ENCODE data around the gene GPR89B. TPM values are rescaled to one million over a fixed set of nuclear protein-coding genes. Genes with fewer than 3 reads are reported as not detected.

The GPR89B gene
- total RNA-seq, 2 donors from 2014 or later: 7.5 to 9.2 TPM

DNA sequence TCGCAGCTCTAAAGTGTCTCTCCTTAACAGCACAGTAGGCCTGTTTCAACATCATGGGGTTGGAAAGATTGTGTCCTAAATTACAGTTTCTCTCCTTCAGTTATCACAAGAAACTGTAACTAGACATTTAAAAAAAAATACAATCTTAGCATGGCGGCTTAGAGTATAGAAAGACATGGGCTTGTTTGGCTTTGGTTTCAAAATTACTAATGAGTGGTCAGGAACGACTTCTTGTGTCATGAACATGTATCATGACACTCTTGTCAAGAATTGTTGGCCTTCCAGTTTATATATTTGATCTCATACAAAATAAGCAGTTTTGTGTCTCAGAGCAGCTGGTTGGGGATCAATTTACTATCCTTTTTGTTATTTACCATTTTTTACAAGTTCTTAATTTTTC lies 23.5 kb upstream of the GPR89B start:
- no peak overlapping the region for H3K27ac ChIP-seq
- H3K4me3 ChIP-seq: no peak overlapping the region
- no peaks in the 10 kb centered on the region for H3K9me3 ChIP-seq
- H3K27me3 ChIP-seq: no peaks in the 10 kb centered on the region
- H3K36me3 ChIP-seq: no peaks in the 10 kb centered on the region
- no peaks in the 10 kb centered on the region for H3K4me1 ChIP-seq
- TF ChIP-seq, protein P1, sequence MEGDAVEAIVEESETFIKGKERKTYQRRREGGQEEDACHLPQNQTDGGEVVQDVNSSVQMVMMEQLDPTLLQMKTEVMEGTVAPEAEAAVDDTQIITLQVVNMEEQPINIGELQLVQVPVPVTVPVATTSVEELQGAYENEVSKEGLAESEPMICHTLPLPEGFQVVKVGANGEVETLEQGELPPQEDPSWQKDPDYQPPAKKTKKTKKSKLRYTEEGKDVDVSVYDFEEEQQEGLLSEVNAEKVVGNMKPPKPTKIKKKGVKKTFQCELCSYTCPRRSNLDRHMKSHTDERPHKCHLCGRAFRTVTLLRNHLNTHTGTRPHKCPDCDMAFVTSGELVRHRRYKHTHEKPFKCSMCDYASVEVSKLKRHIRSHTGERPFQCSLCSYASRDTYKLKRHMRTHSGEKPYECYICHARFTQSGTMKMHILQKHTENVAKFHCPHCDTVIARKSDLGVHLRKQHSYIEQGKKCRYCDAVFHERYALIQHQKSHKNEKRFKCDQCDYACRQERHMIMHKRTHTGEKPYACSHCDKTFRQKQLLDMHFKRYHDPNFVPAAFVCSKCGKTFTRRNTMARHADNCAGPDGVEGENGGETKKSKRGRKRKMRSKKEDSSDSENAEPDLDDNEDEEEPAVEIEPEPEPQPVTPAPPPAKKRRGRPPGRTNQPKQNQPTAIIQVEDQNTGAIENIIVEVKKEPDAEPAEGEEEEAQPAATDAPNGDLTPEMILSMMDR (IDR thresholded peaks at IDR 0.05): no peak
- DNase-seq (ENCODE audit: low spot score): no peak

DNA sequence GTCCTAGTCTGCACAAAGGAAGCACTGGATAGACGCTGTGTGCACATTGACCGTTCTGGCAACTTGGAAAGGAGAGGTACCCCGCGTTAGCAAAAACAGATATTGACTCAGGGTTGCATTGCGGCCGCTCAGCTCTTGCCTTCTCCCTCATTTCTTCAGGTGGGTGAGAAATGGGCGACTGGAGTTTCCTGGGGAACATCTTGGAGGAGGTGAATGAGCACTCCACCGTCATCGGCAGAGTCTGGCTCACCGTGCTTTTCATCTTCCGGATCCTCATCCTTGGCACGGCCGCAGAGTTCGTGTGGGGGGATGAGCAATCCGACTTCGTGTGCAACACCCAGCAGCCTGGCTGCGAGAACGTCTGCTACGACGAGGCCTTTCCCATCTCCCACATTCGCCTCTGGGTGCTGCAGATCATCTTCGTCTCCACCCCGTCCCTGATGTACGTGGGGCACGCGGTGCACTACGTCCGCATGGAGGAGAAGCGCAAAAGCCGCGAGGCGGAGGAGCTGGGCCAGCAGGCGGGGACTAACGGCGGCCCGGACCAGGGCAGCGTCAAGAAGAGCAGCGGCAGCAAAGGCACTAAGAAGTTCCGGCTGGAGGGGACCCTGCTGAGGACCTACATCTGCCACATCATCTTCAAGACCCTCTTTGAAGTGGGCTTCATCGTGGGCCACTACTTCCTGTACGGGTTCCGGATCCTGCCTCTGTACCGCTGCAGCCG lies 20.3 kb upstream of the GPR89B start:
- H3K4me3 ChIP-seq: no peak overlapping the region
- DNase-seq (ENCODE audit: low spot score): no peak
- no peak overlapping the region for H3K27ac ChIP-seq
- H3K4me1 ChIP-seq: no peaks in the 10 kb centered on the region
- H3K27me3 ChIP-seq: no peaks in the 10 kb centered on the region
- H3K36me3 ChIP-seq: no peaks in the 10 kb centered on the region
- TF ChIP-seq, protein P1 (IDR thresholded peaks at IDR 0.05): no peak
- no peaks in the 10 kb centered on the region for H3K9me3 ChIP-seq

- TF ChIP-seq, protein P1 (IDR thresholded peaks at IDR 0.05): no peak
- H3K9me3 ChIP-seq: no peaks in the 10 kb centered on the region
- H3K4me3 ChIP-seq: no peak overlapping the region
- no peaks in the 10 kb centered on the region for H3K36me3 ChIP-seq
- H3K27ac ChIP-seq: no peak overlapping the region
- DNase-seq (ENCODE audit: low spot score): no peak
- no peaks in the 10 kb centered on the region for H3K27me3 ChIP-seq
- no peaks in the 10 kb centered on the region for H3K4me1 ChIP-seq
Observed at GRCh38 chr1:147912553-147912952, 15.7 kb upstream of the GPR89B start.

DNA sequence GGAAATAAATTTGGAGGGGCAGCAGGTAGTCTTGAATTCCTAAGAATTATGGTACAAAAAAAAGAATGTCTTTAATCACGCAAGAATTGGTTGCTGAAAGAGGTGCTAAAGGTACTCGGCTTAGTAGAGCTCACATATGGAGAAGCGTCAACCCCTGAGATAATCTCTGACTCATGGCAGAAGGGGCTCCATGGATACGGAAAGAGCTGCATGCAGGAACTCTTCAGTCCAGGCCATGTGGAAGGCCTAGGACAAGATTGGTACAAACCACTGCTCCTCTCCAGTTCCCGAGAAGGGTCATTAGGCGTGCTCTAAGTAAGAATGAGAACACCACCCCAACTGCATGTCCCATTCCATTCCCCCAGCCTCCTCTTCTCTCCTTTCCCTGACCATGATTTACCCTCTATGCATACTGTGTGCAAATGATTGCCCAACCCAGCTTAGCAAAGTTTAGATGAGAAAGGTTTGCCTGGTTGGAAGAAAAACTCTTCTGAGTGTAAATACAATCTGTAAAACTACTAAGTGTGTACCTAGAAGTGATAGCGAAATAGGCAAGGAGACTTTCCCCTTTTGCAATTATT lies 14.8 kb upstream of the GPR89B start:
- Histone ChIP-seq H3K27me3 (no peaks in the 10 kb centered on the region), H3K36me3 (no peaks in the 10 kb centered on the region), H3K4me1 (no peaks in the 10 kb centered on the region), H3K27ac (no peak overlapping the region), H3K9me3 (no peaks in the 10 kb centered on the region), H3K4me3 (no peak overlapping the region)
- TF ChIP-seq, protein P1 (IDR thresholded peaks at IDR 0.05): no peak
- DNase-seq (ENCODE audit: low spot score): no peak

DNA sequence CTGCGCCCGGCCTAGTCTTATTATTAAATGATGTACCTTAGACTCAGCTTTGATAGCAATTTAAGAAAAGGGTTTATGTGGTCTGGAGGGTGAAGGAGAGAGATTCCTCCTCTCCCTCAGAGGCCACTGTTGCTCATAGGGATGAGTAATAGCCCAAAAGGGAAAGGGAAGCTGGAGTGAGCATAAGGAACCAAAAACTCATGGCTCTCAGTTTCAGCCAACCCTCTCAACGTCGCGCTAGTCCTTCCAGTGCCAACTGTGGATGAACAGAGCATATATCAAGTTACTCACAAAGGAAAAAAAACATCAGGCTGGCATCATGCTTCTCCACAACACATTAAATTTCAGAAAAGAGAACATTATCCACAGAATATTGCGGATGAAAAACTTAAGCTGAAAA lies 8.3 kb upstream of the GPR89B start:
- no peaks in the 10 kb centered on the region for H3K9me3 ChIP-seq
- no peaks in the 10 kb centered on the region for H3K4me1 ChIP-seq
- no peaks in the 10 kb centered on the region for H3K27me3 ChIP-seq
- TF ChIP-seq, protein P1 (IDR thresholded peaks at IDR 0.05): no peak
- H3K4me3 ChIP-seq: no peak overlapping the region
- H3K36me3 ChIP-seq: no peaks in the 10 kb centered on the region
- H3K27ac ChIP-seq: no peak overlapping the region
- DNase-seq (ENCODE audit: low spot score): no peak
